Kidney (tissue), 14 donors: ENCODE results near the gene RERE. TPM values are rescaled to one million over a fixed set of nuclear protein-coding genes. Genes with fewer than 3 reads are reported as not detected.

Experiments
- DNase-seq, 5 donors: peaks; one replicate each; pipeline ENCODE4 v3.0.0-alpha.2; 2013 to 2020
- FAIRE-seq: peaks from 2 replicates; lab custom pipeline; 2012; peaks lifted over from hg19 to GRCh38; lab: Jason Lieb, UNC
- H3K27ac ChIP-seq, 2 donors: one replicate each; pipeline ENCODE4 v1.7.0; 2013; ENCODE audit warnings: low read depth in 2 of 2, low read length in 2 of 2, inconsistent platforms in 1 of 2
- H3K27me3 ChIP-seq: one replicate; pipeline ENCODE4 v1.7.1; 2013; ENCODE audit warnings: low read length, inconsistent platforms; ENCODE audit not compliant: control insufficient read depth, insufficient read depth
- H3K36me3 ChIP-seq, 3 donors: one replicate each; pipeline versions ENCODE4 v1.7.0 to v1.7.1; 2013; ENCODE audit warnings: low read length in 3 of 3, control low read depth in 1 of 3, inconsistent platforms in 1 of 3; ENCODE audit not compliant: insufficient read depth in 3 of 3, control insufficient read depth in 2 of 3
- H3K4me1 ChIP-seq, 3 donors: one replicate each; pipeline versions ENCODE4 v1.7.0 to v1.7.1; 2013; ENCODE audit warnings: low read length in 3 of 3, inconsistent platforms in 1 of 3, low read depth in 1 of 3; ENCODE audit not compliant: control insufficient read depth in 2 of 3, insufficient read depth in 2 of 3
- H3K4me3 ChIP-seq, 3 donors: one replicate each; pipeline versions ENCODE4 v1.7.0 to v1.8.1; 2013; ENCODE audit warnings: low read length in 3 of 3, control low read depth in 1 of 3, inconsistent platforms in 1 of 3
- H3K9ac ChIP-seq, 3 donors: one replicate each; pipeline versions ENCODE4 v1.7.0 to v1.7.1; 2013; ENCODE audit warnings: low read length in 3 of 3, control low read depth in 1 of 3, inconsistent platforms in 1 of 3
- H3K9me3 ChIP-seq, 3 donors: one replicate each; pipeline versions ENCODE4 v1.7.0 to v1.7.1; 2013; ENCODE audit warnings: low read length in 3 of 3, control low read depth in 1 of 3, inconsistent platforms in 1 of 3; ENCODE audit not compliant: control insufficient read depth in 2 of 3, insufficient read depth in 1 of 3
- CTCF ChIP-seq: IDR thresholded peaks from 3 replicates; pipeline ENCODE4 v1.5.1; 2012; ENCODE audit warnings: mild to moderate bottlenecking, moderate library complexity, borderline replicate concordance; ENCODE audit not compliant: insufficient read depth; ENCODE audit errors: extremely low read depth
- intact Hi-C: fragments of 100-400 bp; cut with DNase I; formaldehyde crosslinking; loops from one replicate; pipeline ENCODE4 v1.11.1; 2022
- polyA plus RNA-seq: library from polyadenylated mRNA; stranded (reverse); fragments of 350-450 nt; fragmentation: Illumina TruSeq; extraction: RNeasy Lipid Tissue Mini Kit (QIAGEN cat#74804); gene quantifications from one replicate; pipeline ENCODE4 v1.2.3, GENCODE V29; 2014; ENCODE audit warnings: low read depth, low replicate concordance; ENCODE audit not compliant: insufficient read depth
- total RNA-seq: library from RNA; stranded (reverse); fragmentation: NEBNext Ultra II Directional; extraction: Animal tissue kit (Norgen Biotek cat#: 25700); gene quantifications from one replicate; pipeline ENCODE4 v1.2.1, GENCODE V29; 2021
- donor health status: control.
- donor health status: control.
- donor health status: control.
- donor health status: control.
- donor health status: control.
- donor health status: DM: yes; HTN: yes; CAD: no.
- donor health status: Normal renal cell carcinoma (clear cell type).

The RERE gene
- total and polyA plus RNA-seq, 2 donors from 2014 or later = 37.2 to 176 TPM

GRCh38 chr1:8679395-8679800, 138.0 kb downstream of the RERE start:
- H3K4me1 ChIP-seq = peaks cover 0 to 25% (median 5%) of the 10 kb centered on the region in 3 donors
- intact Hi-C loops = no loop called here

DNA sequence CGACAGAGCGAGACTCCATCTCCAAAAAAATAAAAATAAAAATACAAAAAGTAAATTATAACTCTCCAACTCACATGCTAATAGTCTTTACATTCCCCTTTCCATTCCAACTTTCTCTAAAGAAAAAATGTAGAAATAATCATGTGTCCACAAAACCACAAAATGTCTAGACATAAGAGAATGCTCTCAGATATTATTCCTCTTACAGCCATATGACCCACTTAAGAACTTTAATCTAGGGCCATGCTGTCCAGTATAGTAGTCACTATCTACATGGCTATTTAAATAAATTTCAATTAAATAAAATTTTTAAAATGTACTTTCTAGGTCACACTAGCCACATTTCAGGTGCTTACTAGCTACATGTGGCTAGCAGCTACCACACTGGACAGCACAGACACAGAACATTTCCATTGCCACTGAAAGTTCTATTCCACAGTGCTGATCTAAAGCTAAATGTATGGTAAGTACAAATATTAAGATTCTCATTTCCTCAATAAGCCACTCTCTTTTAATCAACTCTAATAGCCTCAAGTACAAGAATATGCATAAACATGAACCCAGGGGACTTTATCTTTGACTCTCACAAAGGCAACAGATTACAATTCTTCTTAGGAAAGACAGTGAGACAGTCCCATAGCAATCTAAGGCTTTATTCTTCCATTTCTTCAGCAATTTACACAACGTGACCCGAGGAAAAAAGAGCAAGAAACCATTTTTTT, 138.6 kb downstream of the RERE start:
- TF ChIP-seq CTCF = no peak
- intact Hi-C loops = no loop called here
- H3K36me3 ChIP-seq = no peaks in the 10 kb centered on the region
- FAIRE-seq (no peak), DNase-seq (no peak)
- peaks cover 0 to 25% (median 5%) of the 10 kb centered on the region in 3 donors for H3K4me1 ChIP-seq
- H3K9me3 ChIP-seq = no peaks in the 10 kb centered on the region
- H3K27ac ChIP-seq = no peak overlapping the region
- no peaks in the 10 kb centered on the region for H3K27me3 ChIP-seq
- no peak overlapping the region for H3K4me3 ChIP-seq
- H3K9ac ChIP-seq = no peak overlapping the region

More at GRCh38 chr1:8679395-8679800, 138.0 kb downstream of the RERE start:
- DNase-seq (no peak), FAIRE-seq (no peak)
- Histone ChIP-seq H3K27me3 (no peaks in the 10 kb centered on the region), H3K4me3 (no peak overlapping the region), H3K36me3 (no peaks in the 10 kb centered on the region), H3K9me3 (no peaks in the 10 kb centered on the region), H3K9ac (no peak overlapping the region), H3K27ac (no peak overlapping the region)
- no peak for TF ChIP-seq CTCF

- intact Hi-C loops = no loop called here
- H3K36me3 ChIP-seq = no peaks in the 10 kb centered on the region
- peaks cover 0 to 24% (median 5%) of the 10 kb centered on the region in 3 donors for H3K4me1 ChIP-seq
- FAIRE-seq (no peak), DNase-seq (no peak)
- TF ChIP-seq CTCF = no peak
- no peak overlapping the region for H3K27ac ChIP-seq
- H3K9ac ChIP-seq = no peak overlapping the region
- H3K27me3 ChIP-seq = no peaks in the 10 kb centered on the region
- H3K9me3 ChIP-seq = no peaks in the 10 kb centered on the region
- H3K4me3 ChIP-seq = no peak overlapping the region
Measured at GRCh38 chr1:8677782-8678181, 139.7 kb downstream of the RERE start.

- peaks cover 0 to 21% (median 5%) of the 10 kb centered on the region in 3 donors for H3K4me1 ChIP-seq
- intact Hi-C loops = no loop called here
- no peak for FAIRE-seq
- no peaks in the 10 kb centered on the region for H3K9me3 ChIP-seq
- H3K27me3 ChIP-seq = no peaks in the 10 kb centered on the region
- H3K9ac ChIP-seq = no peak overlapping the region
- no peak for TF ChIP-seq CTCF
- H3K4me3 ChIP-seq = no peak overlapping the region
- DNase-seq = no peak
- no peak overlapping the region for H3K27ac ChIP-seq
- no peaks in the 10 kb centered on the region for H3K36me3 ChIP-seq
Measured at GRCh38 chr1:8676813-8677212, 140.6 kb downstream of the RERE start.
